CD14-positive monocyte (primary cell): ENCODE measurements around the gene BRD8. TPM values are rescaled to one million over a fixed set of nuclear protein-coding genes. Genes with fewer than 3 reads are reported as not detected.

ENCODE experiments used
- DNase-seq, 3 donors: peaks; one replicate each; pipeline ENCODE4 v3.0.0-alpha.2; 2011 to 2022
- H2AFZ ChIP-seq: 2 replicates; pipeline ENCODE4 v1.6.0; 2012; ENCODE audit warnings: mild to moderate bottlenecking, low read depth, low read length, inconsistent platforms; ENCODE audit not compliant: insufficient read depth, poor library complexity, severe bottlenecking
- H3K27ac ChIP-seq, 2 donors: 1 replicate in 1 of 2; 2 replicates in 1 of 2; pipeline ENCODE4 v1.5.1; 2012 to 2013; ENCODE audit warnings: low read length in 2 of 2, control low read depth in 1 of 2, inconsistent platforms in 1 of 2, low read depth in 1 of 2, mild to moderate bottlenecking in 1 of 2
- H3K27me3 ChIP-seq, 2 donors: one replicate each; pipeline versions ENCODE4 v1.6.0 to v1.6.1; 2011 to 2013; ENCODE audit warnings: low read length in 2 of 2; ENCODE audit not compliant: control insufficient read depth in 2 of 2, insufficient read depth in 2 of 2
- H3K36me3 ChIP-seq, 2 donors: replicated peaks in 1 of 2; 1 replicate in 1 of 2; 2 replicates in 1 of 2; pipeline versions ENCODE4 v1.5.1 to v1.6.1; 2012 to 2013; ENCODE audit warnings: low read length in 2 of 2, control low read depth in 1 of 2, inconsistent platforms in 1 of 2, mild to moderate bottlenecking in 1 of 2; ENCODE audit not compliant: insufficient read depth in 2 of 2, control insufficient read depth in 1 of 2
- H3K4me1 ChIP-seq, 2 donors: 1 replicate in 1 of 2; 2 replicates in 1 of 2; pipeline versions ENCODE4 v1.5.1 to v1.6.1; 2012 to 2013; ENCODE audit warnings: low read length in 2 of 2, control low read depth in 1 of 2, inconsistent platforms in 1 of 2, mild to moderate bottlenecking in 1 of 2, moderate library complexity in 1 of 2; ENCODE audit not compliant: insufficient read depth in 2 of 2, control insufficient read depth in 1 of 2
- H3K4me2 ChIP-seq: replicated peaks from 2 replicates; pipeline ENCODE3; 2012; ENCODE audit warnings: low read length, moderate library complexity, mild to moderate bottlenecking; ENCODE audit not compliant: poor library complexity, severe bottlenecking; ENCODE audit errors: extremely low read depth
- H3K4me3 ChIP-seq, 3 experiments: fragments of 200-600 bp in 1 of 3; sonication (generic) in 1 of 3; replicated peaks in 1 of 3; 1 replicate in 2 of 3; 2 replicates in 1 of 3; pipeline ENCODE4 v1.5.1; 2011 to 2013; ENCODE audit warnings: low read length in 3 of 3, mild to moderate bottlenecking in 3 of 3, control low read depth in 2 of 3, low read depth in 2 of 3, inconsistent platforms in 1 of 3, moderate library complexity in 1 of 3
- H3K79me2 ChIP-seq: 2 replicates; pipeline ENCODE4 v1.6.0; 2012; ENCODE audit warnings: mild to moderate bottlenecking, control low read depth, inconsistent platforms, low read length, moderate library complexity; ENCODE audit not compliant: insufficient read depth
- H3K9ac ChIP-seq: 2 replicates; pipeline ENCODE4 v1.6.0; 2017; ENCODE audit warnings: low read length, mild to moderate bottlenecking; ENCODE audit not compliant: insufficient read depth, poor library complexity, severe bottlenecking
- H3K9me3 ChIP-seq, 2 donors: replicated peaks in 1 of 2; 1 replicate in 1 of 2; 2 replicates in 1 of 2; pipeline versions ENCODE4 v1.5.1 to v1.6.1; 2012 to 2013; ENCODE audit warnings: low read length in 2 of 2, control low read depth in 1 of 2; ENCODE audit not compliant: control insufficient read depth in 1 of 2, insufficient read depth in 1 of 2
- H4K20me1 ChIP-seq: 2 replicates; pipeline ENCODE4 v1.6.0; 2012; ENCODE audit warnings: mild to moderate bottlenecking, low read length, control low read depth, moderate library complexity; ENCODE audit not compliant: insufficient read depth
- H3K27ac Mint-ChIP-seq, 7 donors: one replicate each; pipeline ENCODE4 v1.8.0; 2020; ENCODE audit warnings: mild to moderate bottlenecking in 7 of 7, mixed read lengths in 7 of 7, moderate library complexity in 6 of 7, inconsistent platforms in 2 of 7
- H3K27me3 Mint-ChIP-seq, 3 donors: one replicate each; pipeline ENCODE4 v1.8.0; 2021 to 2022; ENCODE audit warnings: low read depth in 3 of 3, mild to moderate bottlenecking in 3 of 3, mixed read lengths in 3 of 3, moderate library complexity in 3 of 3, inconsistent platforms in 1 of 3
- H3K36me3 Mint-ChIP-seq, 2 donors: one replicate each; pipeline ENCODE4 v1.8.0; 2020; ENCODE audit warnings: mixed read lengths in 2 of 2, inconsistent platforms in 1 of 2, mild to moderate bottlenecking in 1 of 2
- H3K4me1 Mint-ChIP-seq: one replicate; pipeline ENCODE4 v1.8.0; 2020; ENCODE audit warnings: mild to moderate bottlenecking, mixed read lengths
- H3K4me3 Mint-ChIP-seq, 2 donors: one replicate each; pipeline ENCODE4 v1.8.0; 2020; ENCODE audit warnings: mild to moderate bottlenecking in 2 of 2, mixed read lengths in 2 of 2, moderate library complexity in 1 of 2
- H3K9me3 Mint-ChIP-seq, 7 donors: one replicate each; pipeline ENCODE4 v1.8.0; 2020 to 2022; ENCODE audit warnings: mixed read lengths in 7 of 7, mild to moderate bottlenecking in 6 of 7, moderate library complexity in 6 of 7, inconsistent platforms in 2 of 7
- CTCF ChIP-seq: fragments of 200-600 bp; IDR thresholded peaks from one replicate; pipeline ENCODE4 v1.8.0; 2022; ENCODE audit warnings: antibody characterized with exemption, mild to moderate bottlenecking
- WGBS: methylation state at CpG from one replicate; pipeline ENCODE4 v1.1.5; 2013; ENCODE audit warnings: missing lambda C conversion rate; ENCODE audit not compliant: insufficient coverage; 5-methylcytosine and 5-hydroxymethylcytosine counted together
- intact Hi-C, 2 donors: fragments of 100-400 bp; cut with micrococcal nuclease; formaldehyde crosslinking; loops; one replicate each; pipeline versions ENCODE4 v1.15.0 to v1.15.1; 2023
- polyA plus RNA-seq, 3 donors: library from polyadenylated mRNA; depleted of rRNA in 1 of 3; unstranded in 2 of 3; stranded (reverse) in 1 of 3; fragments of 300-500 nt in 2 of 3; fragments of >200 nt in 1 of 3; fragmentation: Illumina TruSeq in 2 of 3; gene quantifications; 1 replicate in 2 of 3; 2 replicates in 1 of 3; pipeline ENCODE4 v1.2.3, GENCODE V29; 2012 to 2021

The BRD8 gene
- polyA plus RNA-seq, 3 donors: 9.8 to 19.6 (median 17.6) TPM

DNA sequence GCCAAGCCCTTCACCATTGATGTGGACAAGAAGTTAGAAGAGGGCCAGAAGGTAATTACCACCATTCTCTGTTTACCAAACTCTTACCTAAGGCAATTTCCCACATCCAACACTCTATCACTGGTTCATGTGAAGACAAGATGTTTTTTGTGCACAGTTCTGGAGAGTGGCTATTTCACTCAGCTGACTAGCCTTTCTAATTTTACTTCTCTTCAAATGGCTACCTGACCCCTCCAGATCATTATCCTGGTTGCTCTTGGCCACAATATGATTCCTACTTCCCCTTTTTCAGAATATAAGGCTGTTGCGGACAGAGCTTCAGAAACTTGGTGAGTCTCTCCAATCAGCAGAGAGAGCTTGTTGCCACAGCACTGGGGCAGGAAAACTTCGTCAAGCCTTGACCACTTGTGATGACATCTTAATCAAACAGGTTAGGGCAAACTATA lies 7.6 kb upstream of the BRD8 start:
- Histone ChIP-seq H3K36me3 (peaks cover 77 to 100% of the 10 kb centered on the region in 2 donors), H3K27ac (peak overlapping the region in 1 of 2 donors; percentile 27), H3K9ac (no peak overlapping the region), H3K79me2 (peaks cover 7% of the 10 kb centered on the region), H4K20me1 (no peaks in the 10 kb centered on the region), H3K4me1 (peaks cover 6 to 7% of the 10 kb centered on the region in 2 donors), H2AFZ (no peak overlapping the region), H3K9me3 (no peaks in the 10 kb centered on the region), H3K4me2 (no peak overlapping the region), H3K4me3 (no peak overlapping the region), H3K27me3 (no peaks in the 10 kb centered on the region)
- Mint-ChIP-seq H3K36me3 (peaks cover 76 to 91% of the 10 kb centered on the region in 2 donors), H3K9me3 (no peaks in the 10 kb centered on the region), H3K27me3 (peaks cover 0 to 2% (median 2%) of the 10 kb centered on the region in 3 donors), H3K4me1 (peaks cover 14% of the 10 kb centered on the region), H3K4me3 (no peak overlapping the region), H3K27ac (peak overlapping the region in 5 of 7 donors; percentile 20 to 73 (median 58))
- intact Hi-C loops: loop anchor here in 1 of 2 donors (10.0 kb wide), 1 partner anchor 229 kb away; no protein-coding TSS in a partner anchor
- DNase-seq: peak in 1 of 3 donors; percentile 23
- TF ChIP-seq CTCF: no peak
- WGBS: 14% methylated on average over 1 of the region's 2 CpGs

DNA sequence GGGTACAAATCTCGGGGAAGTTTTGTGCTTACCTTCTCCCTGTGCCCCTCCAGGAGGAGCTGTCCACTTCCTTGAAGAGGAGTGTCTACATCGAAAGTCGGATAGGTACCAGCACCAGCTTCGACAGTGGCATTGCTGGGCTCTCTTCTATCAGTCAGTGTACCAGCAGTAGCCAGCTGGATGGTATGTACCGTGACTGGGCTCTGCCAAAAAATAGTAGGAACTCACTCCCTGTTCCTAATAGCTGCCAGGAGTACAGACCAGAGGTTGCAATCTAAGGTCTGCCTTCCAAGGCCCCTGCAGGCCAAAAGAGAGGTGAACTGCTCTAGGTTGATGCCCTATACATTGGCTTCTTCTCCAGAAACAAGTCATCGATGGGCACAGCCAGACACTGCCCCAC lies 4.4 kb upstream of the BRD8 start:
- no peak for TF ChIP-seq CTCF
- intact Hi-C loops: loop anchor here in 1 of 2 donors (10.0 kb wide), 1 partner anchor 232 kb away; no protein-coding TSS in a partner anchor
- WGBS: 97% methylated on average over 5 of the region's 6 CpGs
- Histone ChIP-seq H4K20me1 (no peaks in the 10 kb centered on the region), H3K4me1 (peaks cover 24 to 29% of the 10 kb centered on the region in 2 donors), H3K4me2 (no peak overlapping the region), H3K9ac (no peak overlapping the region), H3K36me3 (peaks cover 48 to 69% of the 10 kb centered on the region in 2 donors), H3K27me3 (no peaks in the 10 kb centered on the region), H2AFZ (no peak overlapping the region), H3K9me3 (no peaks in the 10 kb centered on the region), H3K79me2 (peaks cover 34% of the 10 kb centered on the region), H3K4me3 (no peak overlapping the region), H3K27ac (no peak overlapping the region)
- Mint-ChIP-seq H3K36me3 (peaks cover 52 to 62% of the 10 kb centered on the region in 2 donors), H3K9me3 (no peaks in the 10 kb centered on the region), H3K4me1 (peaks cover 14% of the 10 kb centered on the region), H3K27ac (no peak overlapping the region), H3K4me3 (no peak overlapping the region), H3K27me3 (peaks cover 0 to 2% (median 0%) of the 10 kb centered on the region in 3 donors)
- no peak for DNase-seq
